SJCRH30 (cell line): ENCODE data around the gene TSHB. TPM values are rescaled to one million over a fixed set of nuclear protein-coding genes. Genes with fewer than 3 reads are reported as not detected.
A peak's percentile ranks its signal among the peaks of the same experiment; 100 is the strongest.

ENCODE experiments used
- DNase-seq, 2 experiments: peaks; one replicate each; pipeline ENCODE4 v3.0.0-alpha.2; 2015 to 2020
- H3K27ac ChIP-seq: fragments of 250-450 bp; sonication (Bioruptor Pico); 2 replicates; pipeline ENCODE4 v1.5.1; 2020; ENCODE audit warnings: mild to moderate bottlenecking, moderate library complexity
- H3K27me3 ChIP-seq: fragments of 250-450 bp; sonication (Bioruptor Pico); 2 replicates; pipeline ENCODE4 v1.5.1; 2020; ENCODE audit warnings: mild to moderate bottlenecking, moderate library complexity
- H3K36me3 ChIP-seq: fragments of 250-450 bp; sonication (Bioruptor Pico); 2 replicates; pipeline ENCODE4 v1.5.1; 2020; ENCODE audit warnings: mild to moderate bottlenecking, moderate library complexity
- H3K4me1 ChIP-seq: fragments of 250-450 bp; sonication (Bioruptor Pico); 2 replicates; pipeline ENCODE4 v1.5.1; 2020; ENCODE audit warnings: mild to moderate bottlenecking, moderate library complexity
- H3K4me3 ChIP-seq: fragments of 250-450 bp; sonication (Bioruptor Pico); 2 replicates; pipeline ENCODE4 v1.5.1; 2020; ENCODE audit warnings: mild to moderate bottlenecking, moderate library complexity
- H3K9me3 ChIP-seq: fragments of 250-450 bp; sonication (Bioruptor Pico); replicated peaks from 2 replicates; pipeline ENCODE4 v1.5.1; 2020; ENCODE audit warnings: mild to moderate bottlenecking, moderate library complexity
- total RNA-seq: library from RNA; depleted of rRNA; stranded (reverse); fragments of >200 nt; shearing (Covaris generic); gene quantifications from 2 replicates; pipeline ENCODE4 v1.2.3, GENCODE V29; 2014

Gene TSHB
- total RNA-seq, 1 experiment from 2014 or later, result not detected

DNA sequence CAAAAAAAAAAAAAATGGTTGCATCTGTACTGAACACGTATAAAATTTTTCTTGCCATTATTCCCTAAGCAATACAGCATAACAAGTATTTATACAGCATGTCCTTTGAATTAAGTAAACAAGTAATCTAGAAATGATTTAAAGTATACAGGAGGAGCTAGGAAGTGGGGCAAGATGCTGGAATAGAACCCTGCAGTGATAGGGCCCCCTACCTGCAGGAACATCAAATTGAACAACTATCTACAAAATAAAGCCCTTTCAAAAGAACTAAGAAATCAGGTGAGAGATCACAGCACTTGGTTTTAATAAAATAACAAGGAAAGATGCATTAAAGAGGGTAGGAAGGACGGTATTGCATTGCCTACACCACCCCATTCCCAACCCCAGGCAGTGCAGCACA lies 10.9 kb downstream of the TSHB start:
- Histone ChIP-seq H3K36me3 (no peaks in the 10 kb centered on the region), H3K27me3 (no peaks in the 10 kb centered on the region), H3K27ac (no peak overlapping the region), H3K4me3 (no peak overlapping the region), H3K9me3 (no peaks in the 10 kb centered on the region), H3K4me1 (no peaks in the 10 kb centered on the region)
- no peak for DNase-seq

- peak in 1 of 2 experiments; percentile 41 for DNase-seq
- no peak overlapping the region for H3K27ac ChIP-seq
- H3K4me1 ChIP-seq, result no peaks in the 10 kb centered on the region
- H3K27me3 ChIP-seq, result no peaks in the 10 kb centered on the region
- H3K4me3 ChIP-seq, result no peak overlapping the region
- no peaks in the 10 kb centered on the region for H3K9me3 ChIP-seq
- H3K36me3 ChIP-seq, result no peaks in the 10 kb centered on the region
These were observed 12.0 kb downstream of the TSHB start for GRCh38 chr1:115041654-115042053.

GRCh38 chr1:115046751-115047150 lies 17.1 kb downstream of the TSHB start:
- no peak for DNase-seq
- H3K9me3 ChIP-seq, result no peaks in the 10 kb centered on the region
- no peaks in the 10 kb centered on the region for H3K4me1 ChIP-seq
- no peak overlapping the region for H3K27ac ChIP-seq
- no peaks in the 10 kb centered on the region for H3K27me3 ChIP-seq
- no peak overlapping the region for H3K4me3 ChIP-seq
- no peaks in the 10 kb centered on the region for H3K36me3 ChIP-seq

DNA sequence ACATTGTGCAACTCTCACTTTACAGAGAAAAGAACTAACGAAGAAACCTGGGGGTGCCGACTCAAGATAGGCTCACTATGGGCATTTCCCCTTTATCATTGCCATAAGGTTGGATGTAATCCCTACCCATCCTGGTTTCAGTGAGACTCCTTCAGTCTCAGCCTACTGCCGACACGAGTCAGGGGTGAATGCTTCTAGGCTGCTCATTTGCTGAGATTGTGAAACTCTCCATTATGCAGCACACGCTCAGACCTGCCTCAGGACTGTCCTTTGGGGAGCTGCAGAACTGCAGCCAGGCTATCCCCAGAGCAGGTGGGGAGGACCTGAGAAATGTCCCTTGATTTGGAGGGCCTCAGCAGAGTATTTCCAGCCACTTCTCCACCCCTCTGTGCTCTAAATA lies 22.2 kb downstream of the TSHB start:
- Histone ChIP-seq H3K9me3 (no peaks in the 10 kb centered on the region), H3K27me3 (peaks cover 5% of the 10 kb centered on the region; the same call in 1 of the 2 replicates), H3K4me1 (no peaks in the 10 kb centered on the region), H3K27ac (no peak overlapping the region), H3K36me3 (no peaks in the 10 kb centered on the region), H3K4me3 (no peak overlapping the region)
- DNase-seq, result no peak

GRCh38 chr1:115052454-115053083 lies 22.9 kb downstream of the TSHB start:
- DNase-seq, result peak; percentile 45 to 74
- peaks cover 5% of the 10 kb centered on the region; the same call in 1 of the 2 replicates for H3K27me3 ChIP-seq
- no peaks in the 10 kb centered on the region for H3K36me3 ChIP-seq
- no peaks in the 10 kb centered on the region for H3K9me3 ChIP-seq
- H3K27ac ChIP-seq, result no peak overlapping the region
- no peaks in the 10 kb centered on the region for H3K4me1 ChIP-seq
- H3K4me3 ChIP-seq, result no peak overlapping the region

DNA sequence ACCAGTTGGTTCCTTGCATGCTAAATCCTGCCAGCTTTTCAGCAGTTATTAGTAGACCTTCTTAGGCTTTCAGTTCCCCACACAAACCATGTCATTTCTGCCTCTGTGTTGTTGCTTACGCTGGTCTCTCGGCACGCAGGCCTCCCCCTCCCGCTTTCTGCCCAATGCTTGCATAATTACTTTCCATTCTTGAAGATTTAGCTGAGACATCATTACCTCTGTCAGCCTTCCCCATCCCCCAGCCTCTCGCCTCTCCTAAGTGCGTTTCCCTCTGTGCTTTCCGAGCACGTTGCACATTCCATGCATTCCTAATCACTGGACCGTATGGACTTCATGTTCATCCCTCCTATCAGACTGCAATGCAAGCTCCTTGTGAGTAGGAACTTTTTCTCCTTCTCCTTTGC lies 26.8 kb downstream of the TSHB start:
- DNase-seq, result no peak
- no peak overlapping the region for H3K4me3 ChIP-seq

GRCh38 chr1:115057661-115058254 lies 28.1 kb downstream of the TSHB start:
- no peak overlapping the region for H3K27ac ChIP-seq
- peaks cover 4% of the 10 kb centered on the region; the same call in 1 of the 2 replicates for H3K27me3 ChIP-seq
- no peaks in the 10 kb centered on the region for H3K9me3 ChIP-seq
- no peaks in the 10 kb centered on the region for H3K36me3 ChIP-seq
- no peak overlapping the region for H3K4me3 ChIP-seq
- DNase-seq, result no peak
- no peaks in the 10 kb centered on the region for H3K4me1 ChIP-seq

More for the DNA sequence above, 26.8 kb downstream of the TSHB start:
- Histone ChIP-seq H3K36me3 (no peaks in the 10 kb centered on the region), H3K27me3 (peaks cover 5% of the 10 kb centered on the region; the same call in 1 of the 2 replicates), H3K4me1 (no peaks in the 10 kb centered on the region), H3K9me3 (no peaks in the 10 kb centered on the region), H3K27ac (no peak overlapping the region)

GRCh38 chr1:115059316-115059715 lies 29.7 kb downstream of the TSHB start:
- Histone ChIP-seq H3K27me3 (no peaks in the 10 kb centered on the region), H3K4me1 (no peaks in the 10 kb centered on the region), H3K4me3 (no peak overlapping the region), H3K36me3 (no peaks in the 10 kb centered on the region), H3K9me3 (no peaks in the 10 kb centered on the region), H3K27ac (no peak overlapping the region)
- DNase-seq, result no peak

DNA sequence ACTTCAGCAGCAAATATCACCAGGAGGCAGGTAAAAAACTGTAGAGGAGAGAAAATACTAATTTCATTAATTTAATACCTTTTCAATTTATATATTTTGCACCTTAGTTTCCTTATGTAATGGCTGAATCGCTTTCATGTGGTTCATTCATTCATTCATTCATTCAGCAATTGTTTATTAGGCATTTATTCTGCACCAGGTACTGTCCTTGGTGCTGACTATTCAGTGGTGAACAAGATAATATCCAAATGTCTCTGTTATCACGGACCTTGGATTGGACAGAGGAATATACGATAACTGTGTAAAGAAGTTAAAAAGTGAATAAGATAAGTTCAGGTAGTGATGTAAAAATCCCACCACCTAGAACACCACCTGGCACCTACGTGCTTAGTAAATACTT lies 30.9 kb downstream of the TSHB start:
- no peaks in the 10 kb centered on the region for H3K36me3 ChIP-seq
- DNase-seq, result no peak
- H3K27me3 ChIP-seq, result no peaks in the 10 kb centered on the region
- H3K9me3 ChIP-seq, result no peaks in the 10 kb centered on the region
- H3K4me3 ChIP-seq, result no peak overlapping the region
- H3K27ac ChIP-seq, result no peak overlapping the region
- H3K4me1 ChIP-seq, result 0 out of 2 replicates have a peak, but pooled peaks cover 2% of the 10 kb centered on the region

DNA sequence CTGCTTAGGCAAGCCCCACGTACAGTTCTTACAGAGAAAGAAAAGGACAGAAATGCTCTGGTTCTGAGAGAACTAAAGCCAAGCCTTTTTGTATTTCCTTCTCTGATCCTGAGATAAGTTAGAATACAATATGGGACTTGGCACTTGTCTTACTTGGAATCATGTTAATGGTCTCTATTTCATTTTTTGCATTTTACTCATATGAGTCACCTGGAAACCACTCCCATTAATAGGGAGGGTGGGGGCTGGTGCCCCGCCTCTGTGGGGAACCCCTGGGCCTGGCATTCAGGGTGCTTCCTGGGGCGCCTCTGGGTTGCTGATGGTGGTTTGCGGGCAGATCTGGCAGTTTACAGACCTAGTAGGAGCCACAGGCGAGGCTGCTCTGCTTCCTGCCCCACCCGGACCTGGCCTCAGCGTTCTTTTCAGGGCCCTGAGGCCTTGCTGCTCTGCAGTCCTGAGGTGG lies 32.9 kb downstream of the TSHB start:
- Histone ChIP-seq H3K27me3 (no peaks in the 10 kb centered on the region), H3K36me3 (no peaks in the 10 kb centered on the region), H3K9me3 (no peaks in the 10 kb centered on the region), H3K4me1 (0 out of 2 replicates have a peak, but pooled peaks cover 2% of the 10 kb centered on the region), H3K27ac (peak overlapping the region; percentile 7; the same call in 1 of the 2 replicates), H3K4me3 (no peak overlapping the region)
- peak; percentile 45 to 61 for DNase-seq

- DNase-seq, result no peak
- no peak overlapping the region for H3K4me3 ChIP-seq
- H3K36me3 ChIP-seq, result no peaks in the 10 kb centered on the region
- H3K27ac ChIP-seq, result peak overlapping the region; percentile 7; the same call in 1 of the 2 replicates
- H3K27me3 ChIP-seq, result no peaks in the 10 kb centered on the region
- H3K4me1 ChIP-seq, result peaks cover 7% of the 10 kb centered on the region
- no peaks in the 10 kb centered on the region for H3K9me3 ChIP-seq
These were observed 33.7 kb downstream of the TSHB start for GRCh38 chr1:115063228-115063901.

DNA sequence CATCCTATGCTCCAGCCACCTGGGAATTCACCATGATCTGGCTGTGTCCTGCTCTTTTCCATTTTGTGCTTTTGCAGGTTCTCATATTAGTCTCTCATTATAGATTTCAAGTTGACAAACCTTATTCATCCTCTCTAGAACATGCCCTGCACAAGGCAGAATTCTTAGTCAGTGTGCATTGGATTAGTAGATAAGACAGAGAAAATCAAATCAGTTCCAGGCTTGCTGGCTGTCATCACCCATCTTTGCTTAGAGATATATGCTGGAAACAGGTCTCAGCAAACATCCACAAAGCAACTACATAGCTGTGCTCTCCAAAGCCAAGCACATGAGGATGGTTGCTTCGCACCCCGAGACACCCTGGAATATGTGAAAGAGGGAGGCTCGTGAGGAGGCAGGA lies 34.8 kb downstream of the TSHB start:
- DNase-seq, result no peak
- H3K36me3 ChIP-seq, result no peaks in the 10 kb centered on the region
- H3K27ac ChIP-seq, result no peak overlapping the region
- no peaks in the 10 kb centered on the region for H3K9me3 ChIP-seq
- peaks cover 17% of the 10 kb centered on the region for H3K4me1 ChIP-seq
- H3K27me3 ChIP-seq, result no peaks in the 10 kb centered on the region
- H3K4me3 ChIP-seq, result no peak overlapping the region

DNA sequence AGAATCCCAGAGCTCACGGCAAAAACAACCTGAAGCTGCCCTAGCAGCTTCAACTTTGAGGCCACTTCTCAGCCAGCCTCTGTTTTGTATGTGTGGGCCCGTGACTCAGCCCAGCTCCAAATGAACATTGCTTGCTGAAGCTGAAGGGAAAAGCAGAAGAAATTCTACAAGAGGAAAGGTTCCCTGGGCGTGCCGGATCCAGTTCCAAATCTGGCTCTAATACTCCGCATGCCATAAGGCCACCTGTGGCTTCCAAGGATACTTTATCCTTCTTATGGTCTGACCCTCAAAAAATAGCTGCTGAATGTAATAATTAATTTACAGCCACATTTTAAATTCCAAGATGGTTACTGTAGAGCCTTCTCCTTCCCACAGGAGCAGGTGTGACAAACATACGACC lies 35.4 kb downstream of the TSHB start:
- peak in 1 of 2 experiments; percentile 11 for DNase-seq
- Histone ChIP-seq H3K4me1 (peaks cover 17% of the 10 kb centered on the region), H3K27ac (no peak overlapping the region), H3K9me3 (no peaks in the 10 kb centered on the region), H3K27me3 (no peaks in the 10 kb centered on the region), H3K4me3 (no peak overlapping the region), H3K36me3 (no peaks in the 10 kb centered on the region)

GRCh38 chr1:115067161-115067859 lies 37.7 kb downstream of the TSHB start:
- peaks cover 17% of the 10 kb centered on the region for H3K4me1 ChIP-seq
- DNase-seq, result peak; percentile 66 to 67
- peak overlapping the region; percentile 51 for H3K27ac ChIP-seq

More at GRCh38 chr1:115067161-115067859, 37.7 kb downstream of the TSHB start:
- Histone ChIP-seq H3K27me3 (no peaks in the 10 kb centered on the region), H3K4me3 (no peak overlapping the region; the same call in 1 of the 2 replicates), H3K9me3 (no peaks in the 10 kb centered on the region), H3K36me3 (no peaks in the 10 kb centered on the region)
